Measurements from ENCODE around the gene PMS2. TPM values are rescaled to one million over a fixed set of nuclear protein-coding genes. Genes with fewer than 3 reads are reported as not detected.
"Not testable (repeated sequence)": the region's sequence is repeated elsewhere in the genome, so short reads cannot be mapped to it uniquely, and the experiment has no call there.

Gene PMS2
- total RNA-seq, 1 experiment from 2014 or later: 30.3 TPM

DNA sequence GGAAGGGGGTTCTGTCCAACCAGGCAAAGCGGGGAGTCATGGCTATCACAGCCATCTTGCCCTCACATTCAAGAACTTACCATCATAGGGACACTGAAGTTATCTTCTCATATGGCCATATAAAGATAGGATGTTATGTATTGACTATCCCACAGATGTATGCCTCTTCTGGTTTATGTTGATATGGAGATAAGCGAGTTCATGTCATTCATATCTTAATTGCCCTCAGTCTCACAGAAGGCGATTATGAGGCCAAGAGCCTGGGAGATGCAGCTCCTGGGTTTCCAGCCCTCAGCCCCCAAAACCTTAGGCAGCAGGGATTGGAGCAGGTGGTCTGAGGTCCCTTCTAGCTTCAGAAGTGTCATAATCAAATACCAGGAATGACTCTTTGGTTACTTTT lies 13.9 kb upstream of the PMS2 start:
- H4K20me1 ChIP-seq (ENCODE audit: insufficient read depth, low read depth, low read length): peaks cover 26% of the 10 kb centered on the region
- no peaks in the 10 kb centered on the region for H3K4me1 ChIP-seq (ENCODE audit: low read length)
- no peaks in the 10 kb centered on the region for H3K9me3 ChIP-seq (ENCODE audit: low read length)
- H3K4me3 ChIP-seq (ENCODE audit: low read length): no peak overlapping the region
- no peak overlapping the region for H2AFZ ChIP-seq (ENCODE audit: low read length)
- no peak overlapping the region for H3K27ac ChIP-seq (ENCODE audit: low read length)
- H3K9ac ChIP-seq (ENCODE audit: low read length): no peak overlapping the region
- H3K79me2 ChIP-seq (ENCODE audit: low read length): peaks cover 7% of the 10 kb centered on the region
- H3K27me3 ChIP-seq (ENCODE audit: low read length): no peaks in the 10 kb centered on the region
- H3K4me2 ChIP-seq (ENCODE audit: low read depth, low read length, poor library complexity, severe bottlenecking): no peak overlapping the region
- peaks cover 67% of the 10 kb centered on the region for H3K36me3 ChIP-seq (ENCODE audit: insufficient read depth, low read length)
- no peak for DNase-seq
- no peaks in the 10 kb centered on the region for H3K9me2 ChIP-seq (replicated peaks; ENCODE audit: insufficient read depth, low read length)

DNA sequence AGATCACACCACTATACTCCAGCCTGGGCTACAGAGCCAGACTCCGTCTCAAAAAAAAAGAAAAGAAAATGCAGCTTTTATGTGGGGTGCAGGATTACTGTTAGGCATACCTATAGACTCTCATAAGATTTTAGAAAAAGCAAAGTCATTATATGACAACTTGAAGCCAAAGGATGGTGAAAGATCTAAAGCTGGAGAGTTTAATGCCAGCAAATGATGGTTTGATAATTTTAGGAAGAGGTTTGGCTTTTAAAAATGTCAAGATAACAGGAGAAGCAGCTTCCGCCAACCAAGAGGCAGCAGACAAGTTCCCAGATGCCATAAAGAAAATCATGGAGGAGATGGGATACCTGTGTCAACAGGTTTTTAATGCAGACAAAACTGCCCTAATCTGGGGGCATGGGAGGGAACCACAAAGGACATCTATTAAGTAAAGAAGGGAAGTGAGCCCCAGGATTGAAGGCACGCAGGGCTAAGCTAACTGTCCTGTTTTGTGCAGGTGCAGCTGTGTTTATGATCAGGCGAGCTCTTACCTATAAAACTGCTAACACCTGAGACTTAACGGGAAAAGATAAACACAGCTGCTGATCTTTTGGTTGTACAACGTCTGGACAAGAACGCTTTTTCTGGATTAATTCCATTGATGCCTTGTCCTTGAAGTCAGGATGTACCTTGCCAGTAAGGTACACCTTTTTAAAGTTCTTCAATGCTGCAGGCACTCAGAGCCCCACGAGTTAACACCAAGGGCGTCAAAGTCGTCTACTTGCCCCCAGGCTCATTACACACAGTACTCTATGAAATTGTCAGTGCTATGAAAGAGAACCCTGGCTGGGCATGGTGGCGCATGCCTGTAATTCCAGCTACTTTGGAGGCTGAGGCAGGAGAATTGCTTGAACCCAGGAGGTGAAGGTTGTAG lies 11.8 kb upstream of the PMS2 start:
- peaks cover 59% of the 10 kb centered on the region for H3K36me3 ChIP-seq (ENCODE audit: insufficient read depth, low read length)
- no peak overlapping the region for H3K4me2 ChIP-seq (ENCODE audit: low read depth, low read length, poor library complexity, severe bottlenecking)
- no peak overlapping the region for H3K4me3 ChIP-seq (ENCODE audit: low read length)
- H4K20me1 ChIP-seq (ENCODE audit: insufficient read depth, low read depth, low read length): peaks cover 26% of the 10 kb centered on the region
- H3K79me2 ChIP-seq (ENCODE audit: low read length): peaks cover 22% of the 10 kb centered on the region
- no peak overlapping the region for H2AFZ ChIP-seq (ENCODE audit: low read length)
- no peaks in the 10 kb centered on the region for H3K9me3 ChIP-seq (ENCODE audit: low read length)
- peaks cover 9% of the 10 kb centered on the region for H3K4me1 ChIP-seq (ENCODE audit: low read length)
- no peak overlapping the region for H3K9ac ChIP-seq (ENCODE audit: low read length)
- no peaks in the 10 kb centered on the region for H3K9me2 ChIP-seq (replicated peaks; ENCODE audit: insufficient read depth, low read length)
- DNase-seq: no peak
- no peak overlapping the region for H3K27ac ChIP-seq (ENCODE audit: low read length)
- no peaks in the 10 kb centered on the region for H3K27me3 ChIP-seq (ENCODE audit: low read length)

DNA sequence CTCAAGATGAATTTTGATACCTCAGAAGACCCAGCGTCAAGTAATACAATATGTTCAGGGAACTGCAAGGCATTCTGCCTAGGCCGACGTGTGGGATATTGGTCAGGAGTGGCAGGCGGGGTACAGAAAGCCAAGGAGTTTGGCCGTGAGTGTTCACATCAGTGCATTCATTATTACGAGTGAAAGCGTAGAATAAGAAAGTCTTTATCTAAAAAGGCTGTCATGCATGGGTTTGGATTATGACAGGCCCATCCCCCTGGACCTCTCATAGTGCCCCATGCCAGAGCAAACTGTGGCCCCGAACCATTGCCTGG lies 7.8 kb upstream of the PMS2 start:
- Histone ChIP-seq H3K27ac (ENCODE audit: low read length) (peak overlapping the region; percentile 91; the same call in 1 of the 2 replicates), H3K4me3 (ENCODE audit: low read length) (no peak overlapping the region), H3K4me1 (ENCODE audit: low read length) (peaks cover 20% of the 10 kb centered on the region), H3K9ac (ENCODE audit: low read length) (peak overlapping the region; percentile 60; the same call in 1 of the 2 replicates), H3K36me3 (ENCODE audit: insufficient read depth, low read length) (peaks cover 34% of the 10 kb centered on the region), H3K4me2 (ENCODE audit: low read depth, low read length, poor library complexity, severe bottlenecking) (no peak overlapping the region), H4K20me1 (ENCODE audit: insufficient read depth, low read depth, low read length) (0 out of 2 replicates have a peak, but pooled peaks cover 6% of the 10 kb centered on the region), H2AFZ (ENCODE audit: low read length) (no peak overlapping the region), H3K9me3 (ENCODE audit: low read length) (no peaks in the 10 kb centered on the region), H3K79me2 (ENCODE audit: low read length) (peaks cover 47% of the 10 kb centered on the region), H3K9me2 (replicated peaks; ENCODE audit: insufficient read depth, low read length) (no peaks in the 10 kb centered on the region), H3K27me3 (ENCODE audit: low read length) (no peaks in the 10 kb centered on the region)
- DNase-seq: no peak

DNA sequence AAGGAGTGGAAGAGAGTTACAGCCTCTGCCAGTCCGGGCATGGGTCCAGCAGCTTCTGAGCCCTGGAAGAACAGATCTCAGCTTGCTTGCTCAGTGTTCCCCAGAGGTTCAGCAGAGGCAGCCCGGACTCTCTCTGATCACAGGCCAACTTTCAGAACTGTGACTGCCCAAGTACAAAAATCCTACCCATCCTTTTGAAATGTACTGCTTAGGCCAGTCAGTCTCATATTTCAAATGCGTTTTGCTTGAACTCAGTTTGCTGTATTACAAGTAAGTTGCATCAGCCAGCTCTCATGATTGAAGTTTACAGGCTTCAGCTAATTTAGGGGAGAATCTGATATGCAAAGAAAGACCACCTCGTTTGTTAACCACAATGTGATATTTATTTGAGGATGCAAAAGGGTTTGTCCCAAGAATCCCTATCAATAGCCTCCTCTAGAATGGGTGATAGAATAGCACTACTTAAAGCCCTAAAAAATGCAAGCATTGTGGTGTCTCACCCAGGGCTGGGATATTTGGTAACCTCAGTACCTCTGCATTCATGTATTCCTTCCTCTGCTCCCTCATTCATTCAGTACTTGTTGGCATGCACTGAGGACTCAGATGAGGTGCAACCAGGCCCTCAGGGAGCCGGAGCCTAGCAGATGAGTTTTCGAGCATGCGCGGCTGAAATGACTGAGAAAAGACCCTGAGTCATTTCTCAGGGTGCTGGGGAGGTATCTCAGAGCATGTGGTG lies 7.2 kb upstream of the PMS2 start:
- Histone ChIP-seq H3K27me3 (ENCODE audit: low read length) (no peaks in the 10 kb centered on the region), H3K36me3 (ENCODE audit: insufficient read depth, low read length) (peaks cover 37% of the 10 kb centered on the region), H3K27ac (ENCODE audit: low read length) (peak overlapping the region; percentile 91), H3K9me3 (ENCODE audit: low read length) (no peaks in the 10 kb centered on the region), H2AFZ (ENCODE audit: low read length) (no peak overlapping the region), H4K20me1 (ENCODE audit: insufficient read depth, low read depth, low read length) (0 out of 2 replicates have a peak, but pooled peaks cover 6% of the 10 kb centered on the region), H3K4me1 (ENCODE audit: low read length) (peaks cover 25% of the 10 kb centered on the region), H3K4me2 (ENCODE audit: low read depth, low read length, poor library complexity, severe bottlenecking) (peak overlapping the region; percentile 46), H3K9me2 (replicated peaks; ENCODE audit: insufficient read depth, low read length) (no peaks in the 10 kb centered on the region), H3K79me2 (ENCODE audit: low read length) (peaks cover 52% of the 10 kb centered on the region), H3K4me3 (ENCODE audit: low read length) (no peak overlapping the region), H3K9ac (ENCODE audit: low read length) (peak overlapping the region; percentile 60; the same call in 1 of the 2 replicates)
- peak; percentile 54 for DNase-seq

DNA sequence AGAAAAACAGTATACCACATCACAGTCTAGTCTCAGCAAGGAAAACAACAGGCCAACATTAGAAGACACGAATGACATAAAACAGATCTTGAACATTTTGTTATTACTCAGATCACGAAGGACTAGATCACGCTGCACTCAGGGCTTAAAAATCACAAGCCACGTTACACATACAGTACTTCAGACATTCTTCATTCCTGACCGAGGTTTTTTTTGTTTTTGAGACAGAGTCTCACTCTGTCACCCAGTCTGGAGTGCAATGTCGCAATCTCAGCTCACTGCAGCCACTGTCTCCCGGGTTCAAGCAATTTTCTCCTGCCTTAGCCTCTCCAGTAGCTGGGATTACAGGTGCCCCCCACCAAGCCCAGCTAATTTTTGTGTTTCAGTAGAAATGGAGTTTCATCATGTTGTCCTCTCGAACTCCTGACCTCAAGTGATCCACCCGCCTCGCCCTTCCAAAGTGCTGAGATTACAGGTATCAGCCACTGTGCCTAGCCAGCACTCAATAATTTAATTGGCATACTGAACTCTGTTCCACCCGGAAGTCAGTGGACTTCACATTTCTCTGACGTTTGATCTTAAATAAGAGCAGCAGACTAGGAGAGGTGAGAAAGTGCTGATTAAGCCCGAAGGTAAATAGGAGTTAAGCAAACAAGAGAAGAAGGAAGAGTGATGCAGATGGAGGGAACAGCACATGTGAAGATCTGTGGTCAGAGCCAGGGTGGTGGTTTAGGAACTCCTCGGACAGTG lies 3.7 kb upstream of the PMS2 start:
- H2AFZ ChIP-seq (ENCODE audit: low read length): no peak overlapping the region

DNA sequence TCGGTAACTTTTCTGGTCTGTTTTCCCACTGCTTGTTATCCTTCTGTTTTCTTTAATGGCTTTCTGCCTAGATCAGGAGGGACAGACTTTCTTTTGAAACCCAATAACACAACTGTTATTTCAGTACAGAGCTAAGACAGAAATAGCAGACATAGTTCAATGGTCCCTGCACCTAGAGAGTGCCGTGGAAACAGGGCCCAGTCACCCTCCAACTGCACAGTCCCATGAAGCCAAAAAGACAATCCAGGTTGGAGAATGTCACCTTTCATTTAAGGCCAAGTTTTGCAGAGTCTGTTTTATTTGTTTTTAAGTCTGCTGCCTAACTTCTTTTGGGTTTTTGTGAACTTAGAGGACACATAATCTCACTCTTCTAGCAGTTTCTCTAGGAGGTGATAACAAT lies 2.7 kb upstream of the PMS2 start:
- Histone ChIP-seq H3K4me3 (ENCODE audit: low read length) (no peak overlapping the region), H3K9me3 (ENCODE audit: low read length) (no peaks in the 10 kb centered on the region), H4K20me1 (ENCODE audit: insufficient read depth, low read depth, low read length) (no peaks in the 10 kb centered on the region), H2AFZ (ENCODE audit: low read length) (no peak overlapping the region), H3K4me1 (ENCODE audit: low read length) (peaks cover 46% of the 10 kb centered on the region), H3K9me2 (replicated peaks; ENCODE audit: insufficient read depth, low read length) (no peaks in the 10 kb centered on the region), H3K36me3 (ENCODE audit: insufficient read depth, low read length) (peaks cover 27% of the 10 kb centered on the region), H3K27ac (ENCODE audit: low read length) (no peak overlapping the region), H3K4me2 (ENCODE audit: low read depth, low read length, poor library complexity, severe bottlenecking) (peak overlapping the region; percentile 93), H3K27me3 (ENCODE audit: low read length) (no peaks in the 10 kb centered on the region), H3K9ac (ENCODE audit: low read length) (no peak overlapping the region), H3K79me2 (ENCODE audit: low read length) (peaks cover 77% of the 10 kb centered on the region)
- no peak for DNase-seq

More for the DNA sequence above, 3.7 kb upstream of the PMS2 start:
- Histone ChIP-seq H3K9me3 (ENCODE audit: low read length) (no peaks in the 10 kb centered on the region), H3K4me1 (ENCODE audit: low read length) (peaks cover 42% of the 10 kb centered on the region), H3K27me3 (ENCODE audit: low read length) (no peaks in the 10 kb centered on the region), H3K9ac (ENCODE audit: low read length) (no peak overlapping the region), H3K36me3 (ENCODE audit: insufficient read depth, low read length) (peaks cover 29% of the 10 kb centered on the region), H3K4me2 (ENCODE audit: low read depth, low read length, poor library complexity, severe bottlenecking) (no peak overlapping the region), H3K4me3 (ENCODE audit: low read length) (no peak overlapping the region), H3K27ac (ENCODE audit: low read length) (no peak overlapping the region), H4K20me1 (ENCODE audit: insufficient read depth, low read depth, low read length) (no peaks in the 10 kb centered on the region), H3K79me2 (ENCODE audit: low read length) (peaks cover 75% of the 10 kb centered on the region), H3K9me2 (replicated peaks; ENCODE audit: insufficient read depth, low read length) (no peaks in the 10 kb centered on the region)
- DNase-seq: no peak

DNA sequence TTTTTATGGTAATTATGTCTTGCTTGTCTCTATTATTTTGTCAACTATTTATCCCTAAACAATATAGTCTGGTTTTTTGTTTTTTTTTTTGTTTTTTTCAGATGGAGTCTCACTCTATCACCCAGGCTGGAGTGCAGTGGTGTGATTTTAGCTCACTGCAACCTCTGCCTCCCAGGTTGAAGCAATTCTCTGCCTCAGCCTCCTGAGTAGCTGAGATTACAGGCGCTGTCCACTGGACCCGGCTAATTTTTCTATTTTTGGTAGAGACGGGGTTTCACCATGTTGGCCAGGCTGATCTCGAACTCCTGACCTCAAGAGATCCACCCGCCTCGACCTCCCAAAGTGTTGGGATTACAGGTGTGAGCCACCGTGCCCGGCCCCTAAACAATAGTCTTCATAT lies 1.5 kb upstream of the PMS2 start:
- H3K9me2 ChIP-seq (replicated peaks; ENCODE audit: insufficient read depth, low read length); H2AFZ ChIP-seq (ENCODE audit: low read length); H3K9me3 ChIP-seq (ENCODE audit: low read length); H4K20me1 ChIP-seq (ENCODE audit: insufficient read depth, low read depth, low read length); H3K27me3 ChIP-seq (ENCODE audit: low read length); DNase-seq: not testable (repeated sequence)
- Histone ChIP-seq H3K9ac (ENCODE audit: low read length) (peak overlapping the region; percentile 70), H3K4me1 (ENCODE audit: low read length) (peaks cover 34% of the 10 kb centered on the region), H3K4me3 (ENCODE audit: low read length) (peak overlapping the region; percentile 68), H3K79me2 (ENCODE audit: low read length) (peaks cover 73% of the 10 kb centered on the region), H3K27ac (ENCODE audit: low read length) (peak overlapping the region; percentile 54; the same call in 1 of the 2 replicates), H3K4me2 (ENCODE audit: low read depth, low read length, poor library complexity, severe bottlenecking) (peak overlapping the region; percentile 93), H3K36me3 (ENCODE audit: insufficient read depth, low read length) (peaks cover 21% of the 10 kb centered on the region)
